Skeletal muscle cell (primary cell): Measurements from ENCODE around the gene TARBP2.

Experiments used
- DNase-seq: peaks from one replicate; pipeline ENCODE4 v3.0.0-alpha.2; 2010; ENCODE audit warnings: low read depth
- H3K4me3 ChIP-seq: 2 replicates; pipeline ENCODE4 v1.5.1; 2011; ENCODE audit warnings: low read depth, mild to moderate bottlenecking, control low read depth, low read length, moderate library complexity

TARBP2 gene

GRCh38 chr12:53506881-53507602 lies 6.0 kb downstream of the TARBP2 start, which contains the start of gene NPFF:
NPFF (minus strand) TSS chr12:53507484; CDS start chr12:53507474, 10 bp downstream.
- no peak within 1 kb of the TSS for H3K4me3 ChIP-seq
- DNase-seq: no peak

GRCh38 chr12:53507603-53507885 lies 6.5 kb downstream of the TARBP2 start:
- no peak for DNase-seq
- H3K4me3 ChIP-seq: no peak overlapping the region

- DNase-seq: no peak
- H3K4me3 ChIP-seq: no peak overlapping the region
Observed at GRCh38 chr12:53508534-53509170, 7.6 kb downstream of the TARBP2 start.

GRCh38 chr12:53510181-53510812 lies 9.2 kb downstream of the TARBP2 start:
- no peak overlapping the region for H3K4me3 ChIP-seq
- no peak for DNase-seq

- no peak for DNase-seq
- no peak overlapping the region for H3K4me3 ChIP-seq
Observed at GRCh38 chr12:53513712-53514410, 12.8 kb downstream of the TARBP2 start.

- H3K4me3 ChIP-seq: no peak overlapping the region
- DNase-seq: no peak
Observed at GRCh38 chr12:53514628-53515290, 13.7 kb downstream of the TARBP2 start.

GRCh38 chr12:53515291-53515680 lies 14.2 kb downstream of the TARBP2 start:
- DNase-seq: no peak
- H3K4me3 ChIP-seq: no peak overlapping the region

GRCh38 chr12:53516758-53517455 lies 15.8 kb downstream of the TARBP2 start:
- no peak overlapping the region for H3K4me3 ChIP-seq
- DNase-seq: no peak

- DNase-seq: no peak
- H3K4me3 ChIP-seq: no peak overlapping the region
Observed at GRCh38 chr12:53518381-53518780, 17.3 kb downstream of the TARBP2 start.

GRCh38 chr12:53523131-53523530 lies 22.0 kb downstream of the TARBP2 start:
- no peak for DNase-seq

GRCh38 chr12:53524476-53524875 lies 23.4 kb downstream of the TARBP2 start:
- no peak overlapping the region for H3K4me3 ChIP-seq
- DNase-seq: no peak

More at GRCh38 chr12:53523131-53523530, 22.0 kb downstream of the TARBP2 start:
- H3K4me3 ChIP-seq: no peak overlapping the region

GRCh38 chr12:53530061-53530460 lies 29.0 kb downstream of the TARBP2 start:
- H3K4me3 ChIP-seq: no peak overlapping the region
- no peak for DNase-seq

- no peak overlapping the region for H3K4me3 ChIP-seq
- DNase-seq: no peak
Observed at GRCh38 chr12:53530920-53531319, 29.8 kb downstream of the TARBP2 start.

GRCh38 chr12:53532021-53532420 lies 30.9 kb downstream of the TARBP2 start:
- H3K4me3 ChIP-seq: no peak overlapping the region
- DNase-seq: no peak

- no peak overlapping the region for H3K4me3 ChIP-seq
- DNase-seq: no peak
Observed at GRCh38 chr12:53532524-53533445, 31.7 kb downstream of the TARBP2 start.

- no peak for DNase-seq
- no peak overlapping the region for H3K4me3 ChIP-seq
Observed at GRCh38 chr12:53533471-53533870, 32.4 kb downstream of the TARBP2 start.

GRCh38 chr12:53536962-53537361 lies 35.9 kb downstream of the TARBP2 start:
- DNase-seq: no peak
- H3K4me3 ChIP-seq: no peak overlapping the region

- H3K4me3 ChIP-seq: no peak overlapping the region
- peak; percentile 67 for DNase-seq
Observed at GRCh38 chr12:53538209-53538689, 37.2 kb downstream of the TARBP2 start.
